ENCODE measurements around the gene RBM8A. TPM values are rescaled to one million over a fixed set of nuclear protein-coding genes. Genes with fewer than 3 reads are reported as not detected.

RBM8A gene
- total and polyA plus RNA-seq, 9 of the 15 experiments (the other 6 are each of a cell fraction or from before 2014, with no cell fraction given), result 215 to 1,035 (median 291) TPM

DNA sequence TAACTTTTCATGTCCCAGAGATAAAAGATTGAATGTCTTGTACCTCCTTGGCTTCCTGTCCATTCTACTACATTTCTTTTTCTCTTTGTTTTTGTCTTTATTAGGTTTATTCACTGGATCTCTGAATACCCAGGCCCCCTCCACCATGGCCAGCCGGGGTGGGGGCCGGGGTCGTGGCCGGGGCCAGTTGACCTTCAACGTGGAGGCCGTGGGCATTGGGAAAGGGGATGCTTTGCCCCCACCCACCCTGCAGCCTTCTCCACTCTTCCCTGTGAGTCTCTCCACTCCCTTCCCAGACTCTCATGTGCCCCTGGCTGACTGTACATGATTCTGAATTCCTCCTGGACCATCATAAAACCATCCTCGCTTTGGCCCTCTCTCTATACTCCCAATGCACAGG is 47.4 kb upstream of the RBM8A start:
- Histone ChIP-seq H3K79me2 (ENCODE audit: control insufficient read depth, insufficient read depth, low read length) (peaks cover 17% of the 10 kb centered on the region), H3K4me2 (ENCODE audit: insufficient read depth, low read length) (no peak overlapping the region), H4K20me1 (replicated peaks; ENCODE audit: control insufficient read depth, insufficient read depth, low read length) (no peaks in the 10 kb centered on the region), H2AFZ (ENCODE audit: low read depth, low read length) (no peak overlapping the region), H3K4me1 (replicated peaks in 1 of 2; ENCODE audit: control insufficient read depth in 2 of 2, insufficient read depth in 2 of 2, low read length in 2 of 2) (peaks cover 13 to 23% of the 10 kb centered on the region in 2 experiments), H3K9ac (ENCODE audit: insufficient read depth in 1 of 2, low read depth in 2 of 2, low read length in 2 of 2) (peak overlapping the region in 1 of 2 experiments; percentile 5; a peak in 1 of 4 replicates), H3K9me1 (ENCODE audit: control insufficient read depth, insufficient read depth, low read length) (no peaks in the 10 kb centered on the region), H3K27me3 (ENCODE audit: control insufficient read depth in 2 of 2, insufficient read depth in 2 of 2, low read length in 2 of 2) (no peaks in the 10 kb centered on the region), H3K36me3 (ENCODE audit: control insufficient read depth, insufficient read depth, low read length) (peaks cover 16% of the 10 kb centered on the region), H3K9me3 (replicated peaks; ENCODE audit: control insufficient read depth, insufficient read depth, low read depth, low read length) (no peaks in the 10 kb centered on the region), H3K27ac (ENCODE audit: extremely low read depth, low read depth, low read length) (no peak overlapping the region), H3K4me3 (no peak overlapping the region)
- no peak for DNase-seq (ENCODE audit: extremely low read depth in 1 of 4, low spot score in 3 of 4)
- ChIA-PET CTCF (ENCODE audit: low intra/inter-chr PET ratio) (no interaction called here), POLR2A (interaction anchor here (15.5 kb wide), 1 partner anchor 18 kb away, joined by 320 read pairs; the partner anchor contains the start of gene TXNIP)
- intact Hi-C loops (cut with micrococcal nuclease) (no loop called here), in situ Hi-C loops (cut with MboI) (no loop called here)
- no peak for FAIRE-seq
- 76% methylated on average over 7 of the region's 7 CpGs for WGBS (ENCODE audit: insufficient coverage, low coverage, missing lambda C conversion rate)
- no TSS peak for BruUV-seq (replicated peaks)
- no peak for ATAC-seq
- TF ChIP-seq, protein P1, sequence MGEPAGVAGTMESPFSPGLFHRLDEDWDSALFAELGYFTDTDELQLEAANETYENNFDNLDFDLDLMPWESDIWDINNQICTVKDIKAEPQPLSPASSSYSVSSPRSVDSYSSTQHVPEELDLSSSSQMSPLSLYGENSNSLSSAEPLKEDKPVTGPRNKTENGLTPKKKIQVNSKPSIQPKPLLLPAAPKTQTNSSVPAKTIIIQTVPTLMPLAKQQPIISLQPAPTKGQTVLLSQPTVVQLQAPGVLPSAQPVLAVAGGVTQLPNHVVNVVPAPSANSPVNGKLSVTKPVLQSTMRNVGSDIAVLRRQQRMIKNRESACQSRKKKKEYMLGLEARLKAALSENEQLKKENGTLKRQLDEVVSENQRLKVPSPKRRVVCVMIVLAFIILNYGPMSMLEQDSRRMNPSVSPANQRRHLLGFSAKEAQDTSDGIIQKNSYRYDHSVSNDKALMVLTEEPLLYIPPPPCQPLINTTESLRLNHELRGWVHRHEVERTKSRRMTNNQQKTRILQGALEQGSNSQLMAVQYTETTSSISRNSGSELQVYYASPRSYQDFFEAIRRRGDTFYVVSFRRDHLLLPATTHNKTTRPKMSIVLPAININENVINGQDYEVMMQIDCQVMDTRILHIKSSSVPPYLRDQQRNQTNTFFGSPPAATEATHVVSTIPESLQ (CRISPR knock-in tag; IDR thresholded peaks at IDR 0.05), result no peak
- TF ChIP-seq POLR2G (IDR thresholded peaks at IDR 0.05; ENCODE audit: low read depth, low read length) (no peak), RBM34 (IDR thresholded peaks at IDR 0.05; ENCODE audit: borderline replicate concordance, insufficient read depth, low read length) (no peak)
- TF ChIP-seq, protein P2, sequence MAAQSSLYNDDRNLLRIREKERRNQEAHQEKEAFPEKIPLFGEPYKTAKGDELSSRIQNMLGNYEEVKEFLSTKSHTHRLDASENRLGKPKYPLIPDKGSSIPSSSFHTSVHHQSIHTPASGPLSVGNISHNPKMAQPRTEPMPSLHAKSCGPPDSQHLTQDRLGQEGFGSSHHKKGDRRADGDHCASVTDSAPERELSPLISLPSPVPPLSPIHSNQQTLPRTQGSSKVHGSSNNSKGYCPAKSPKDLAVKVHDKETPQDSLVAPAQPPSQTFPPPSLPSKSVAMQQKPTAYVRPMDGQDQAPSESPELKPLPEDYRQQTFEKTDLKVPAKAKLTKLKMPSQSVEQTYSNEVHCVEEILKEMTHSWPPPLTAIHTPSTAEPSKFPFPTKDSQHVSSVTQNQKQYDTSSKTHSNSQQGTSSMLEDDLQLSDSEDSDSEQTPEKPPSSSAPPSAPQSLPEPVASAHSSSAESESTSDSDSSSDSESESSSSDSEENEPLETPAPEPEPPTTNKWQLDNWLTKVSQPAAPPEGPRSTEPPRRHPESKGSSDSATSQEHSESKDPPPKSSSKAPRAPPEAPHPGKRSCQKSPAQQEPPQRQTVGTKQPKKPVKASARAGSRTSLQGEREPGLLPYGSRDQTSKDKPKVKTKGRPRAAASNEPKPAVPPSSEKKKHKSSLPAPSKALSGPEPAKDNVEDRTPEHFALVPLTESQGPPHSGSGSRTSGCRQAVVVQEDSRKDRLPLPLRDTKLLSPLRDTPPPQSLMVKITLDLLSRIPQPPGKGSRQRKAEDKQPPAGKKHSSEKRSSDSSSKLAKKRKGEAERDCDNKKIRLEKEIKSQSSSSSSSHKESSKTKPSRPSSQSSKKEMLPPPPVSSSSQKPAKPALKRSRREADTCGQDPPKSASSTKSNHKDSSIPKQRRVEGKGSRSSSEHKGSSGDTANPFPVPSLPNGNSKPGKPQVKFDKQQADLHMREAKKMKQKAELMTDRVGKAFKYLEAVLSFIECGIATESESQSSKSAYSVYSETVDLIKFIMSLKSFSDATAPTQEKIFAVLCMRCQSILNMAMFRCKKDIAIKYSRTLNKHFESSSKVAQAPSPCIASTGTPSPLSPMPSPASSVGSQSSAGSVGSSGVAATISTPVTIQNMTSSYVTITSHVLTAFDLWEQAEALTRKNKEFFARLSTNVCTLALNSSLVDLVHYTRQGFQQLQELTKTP (IDR thresholded peaks at IDR 0.05; ENCODE audit: low read depth in 1 of 2, partially characterized antibody in 2 of 2), result no peak

All from K562 (cell line).